Motor neuron (in vitro differentiated cells): Measurements from ENCODE around the gene VANGL1. TPM values are rescaled to one million over a fixed set of nuclear protein-coding genes. Genes with fewer than 3 reads are reported as not detected.

ENCODE experiments used
- ATAC-seq, 8 experiments: fragments of 200-7000 bp; cut with Tn5 transposase; replicated peaks in 6 of 8; 2 replicates each; pipeline ENCODE4 v1.8.0; 2021; ENCODE audit warnings: mild to moderate bottlenecking in 8 of 8, moderate library complexity in 8 of 8
- H3K27ac ChIP-seq, 2 donors: fragments of 250-450 bp; sonication (Bioruptor Pico); 2 replicates each; pipeline ENCODE4 v1.9.0; 2021; ENCODE audit warnings: antibody characterized with exemption in 2 of 2, mild to moderate bottlenecking in 2 of 2, moderate library complexity in 1 of 2
- H3K4me1 ChIP-seq, 2 donors: fragments of 250-450 bp; sonication (Bioruptor Pico); replicated peaks in 1 of 2; 2 replicates each; pipeline ENCODE4 v1.6.1; 2021; ENCODE audit warnings: antibody characterized with exemption in 2 of 2, mild to moderate bottlenecking in 2 of 2, moderate library complexity in 1 of 2
- H3K4me3 ChIP-seq, 5 donors: fragments of 250-450 bp; sonication (Bioruptor Pico); 2 replicates each; pipeline ENCODE4 v1.9.0; 2021; ENCODE audit warnings: antibody characterized with exemption in 5 of 5, mild to moderate bottlenecking in 5 of 5, moderate library complexity in 4 of 5
- whole genome bisulfite sequencing, 10 experiments: fragments of 450-650 bp; shearing (Covaris generic); methylation state at CpG; one replicate each; pipeline ENCODE4 v1.0.0; 2022; 5-methylcytosine and 5-hydroxymethylcytosine counted together
- in situ Hi-C, 9 experiments: fragments of 400-800 bp; cut with MboI; loops; one replicate each; pipeline ENCODE4 v1.15.0; 2021; ENCODE audit warnings: low sequenced_read_pairs in 9 of 9, low pct_unique_long_range_greater_than_20kb in 2 of 9; ENCODE audit not compliant: unreplicated experiment in 9 of 9
- total RNA-seq, 8 experiments: library from RNA; unstranded; fragments of 300-600 nt; gene quantifications; 2 replicates each; pipeline versions ENCODE4 v1.2.3 to v1.2.4, GENCODE V29; 2022

VANGL1 gene
- total RNA-seq, 8 experiments from 2014 or later: 0.95 to 12.2 (median 3.7) TPM

- peak in 5 of 8 experiments; percentile 55 to 78 (median 72) for ATAC-seq
- in situ Hi-C loops: no loop called here
- 67 to 100% (median 77%) methylated on average over 1 to 7 of the region's 7 CpGs; no CpG with 5 or more reads in 2 of the 10 experiments for WGBS, 10 experiments
- Histone ChIP-seq H3K27ac (no peak overlapping the region), H3K4me3 (no peak overlapping the region), H3K4me1 (peaks cover 26 to 32% of the 10 kb centered on the region in 2 donors)
Measured at GRCh38 chr1:115676498-115677181, 34.9 kb downstream of the VANGL1 start.

GRCh38 chr1:115677182-115677555, 35.4 kb downstream of the VANGL1 start:
- 0 to 60% (median 5%) methylated on average over 1 to 3 of the region's 3 CpGs; no CpG with 5 or more reads in 1 of the 10 experiments for WGBS, 10 experiments
- Histone ChIP-seq H3K4me3 (no peak overlapping the region), H3K4me1 (peaks cover 26 to 32% of the 10 kb centered on the region in 2 donors), H3K27ac (peak overlapping the region; percentile 13 to 31)
- in situ Hi-C loops: no loop called here
- ATAC-seq: peak in 5 of 8 experiments; percentile 76 to 83 (median 79)

DNA sequence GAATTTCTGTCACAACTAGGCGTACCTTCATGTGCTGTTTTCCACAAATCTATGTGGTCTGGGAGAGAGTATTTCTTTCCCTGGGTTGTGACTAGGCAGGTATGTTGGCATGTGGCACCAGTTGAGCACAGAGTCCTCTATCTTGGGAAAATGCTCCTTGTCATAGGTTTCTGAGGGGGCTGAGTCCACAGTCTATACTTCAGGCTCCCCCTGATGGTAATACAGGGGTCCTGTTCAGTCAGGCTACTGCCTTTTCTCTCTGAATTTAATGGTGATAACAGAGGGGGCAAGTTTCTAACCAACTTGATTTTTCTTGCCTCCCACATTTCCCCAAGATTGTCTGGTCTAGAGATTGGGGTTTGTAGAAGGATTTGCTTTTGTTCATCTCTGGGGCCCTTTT, 35.8 kb downstream of the VANGL1 start:
- Histone ChIP-seq H3K4me1 (peaks cover 26 to 32% of the 10 kb centered on the region in 2 donors), H3K27ac (peak overlapping the region; percentile 13 to 31), H3K4me3 (no peak overlapping the region)
- 63 to 100% (median 83%) methylated on average over 1 of the region's 1 CpG; no CpG with 5 or more reads in 5 of the 10 experiments for WGBS, 10 experiments
- in situ Hi-C loops: no loop called here
- peak in 3 of 8 experiments; percentile 13 to 32 (median 22) for ATAC-seq

DNA sequence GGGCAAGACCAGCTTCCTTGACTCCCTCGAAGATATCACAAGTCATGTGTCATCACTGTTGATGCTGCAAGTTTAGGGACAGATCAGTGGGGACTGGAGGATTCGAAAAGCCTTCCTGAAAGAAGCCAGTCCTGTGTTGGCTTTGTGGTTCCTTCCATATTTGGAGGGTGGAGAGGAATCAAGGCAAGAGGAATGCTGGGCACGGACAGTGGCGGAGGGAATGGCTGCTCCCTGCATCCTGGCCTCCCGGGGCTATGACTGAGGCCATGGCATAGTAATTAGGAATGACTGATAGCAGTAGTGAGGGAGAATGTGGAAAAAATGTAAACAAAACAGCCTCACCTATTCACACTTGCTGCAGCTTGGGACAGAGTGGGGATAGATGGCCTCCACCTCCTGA, 36.4 kb downstream of the VANGL1 start:
- ATAC-seq: peak in 1 of 8 experiments; percentile 1
- peaks cover 26 to 32% of the 10 kb centered on the region in 2 donors for H3K4me1 ChIP-seq
- in situ Hi-C loops: no loop called here
- H3K4me3 ChIP-seq: no peak overlapping the region
- no peak overlapping the region for H3K27ac ChIP-seq
- WGBS, 10 experiments: 53 to 100% (median 82%) methylated on average over 1 to 5 of the region's 5 CpGs

- in situ Hi-C loops: no loop called here
- 40 to 100% (median 60%) methylated on average over 1 to 7 of the region's 8 CpGs; no CpG with 5 or more reads in 3 of the 10 experiments for WGBS, 10 experiments
- peaks cover 26 to 29% of the 10 kb centered on the region in 2 donors for H3K4me1 ChIP-seq
- peak; percentile 60 to 95 (median 72) for ATAC-seq
- no peak overlapping the region for H3K27ac ChIP-seq
- H3K4me3 ChIP-seq: no peak overlapping the region
Measured at GRCh38 chr1:115679141-115679611, 37.4 kb downstream of the VANGL1 start.

- peaks cover 35 to 37% of the 10 kb centered on the region in 2 donors for H3K4me1 ChIP-seq
- no peak overlapping the region for H3K27ac ChIP-seq
- ATAC-seq: no peak
- no peak overlapping the region for H3K4me3 ChIP-seq
- in situ Hi-C loops: no loop called here
- WGBS, 10 experiments: 88 to 100% (median 97%) methylated on average over 1 to 5 of the region's 5 CpGs; no CpG with 5 or more reads in 2 of the 10 experiments
Measured at GRCh38 chr1:115680730-115681111, 39.0 kb downstream of the VANGL1 start.

DNA sequence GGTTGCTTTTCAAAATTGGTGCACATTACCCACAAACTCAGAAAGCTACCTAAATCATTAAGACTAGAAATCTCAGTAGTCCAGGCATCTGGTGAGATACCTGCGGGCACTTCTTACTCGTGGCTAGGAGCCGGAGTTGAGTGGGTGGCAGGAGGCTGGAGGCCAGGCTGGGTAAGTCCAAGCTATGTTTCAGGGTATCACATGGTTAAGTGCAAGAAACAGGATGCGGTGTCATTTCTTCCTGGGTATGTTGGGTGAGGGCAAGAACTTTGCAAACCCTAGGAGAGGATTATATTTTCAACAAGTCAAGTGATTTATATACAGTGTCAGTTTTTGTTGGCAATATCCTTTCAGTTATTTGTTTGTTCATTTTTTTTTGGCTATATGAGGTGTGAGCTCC, 41.0 kb downstream of the VANGL1 start:
- Histone ChIP-seq H3K4me3 (no peak overlapping the region), H3K4me1 (peaks cover 22 to 25% of the 10 kb centered on the region in 2 donors), H3K27ac (no peak overlapping the region)
- in situ Hi-C loops: no loop called here
- ATAC-seq: no peak
- WGBS, 10 experiments: 60 to 100% (median 95%) methylated on average over 1 to 4 of the region's 4 CpGs; no CpG with 5 or more reads in 1 of the 10 experiments

DNA sequence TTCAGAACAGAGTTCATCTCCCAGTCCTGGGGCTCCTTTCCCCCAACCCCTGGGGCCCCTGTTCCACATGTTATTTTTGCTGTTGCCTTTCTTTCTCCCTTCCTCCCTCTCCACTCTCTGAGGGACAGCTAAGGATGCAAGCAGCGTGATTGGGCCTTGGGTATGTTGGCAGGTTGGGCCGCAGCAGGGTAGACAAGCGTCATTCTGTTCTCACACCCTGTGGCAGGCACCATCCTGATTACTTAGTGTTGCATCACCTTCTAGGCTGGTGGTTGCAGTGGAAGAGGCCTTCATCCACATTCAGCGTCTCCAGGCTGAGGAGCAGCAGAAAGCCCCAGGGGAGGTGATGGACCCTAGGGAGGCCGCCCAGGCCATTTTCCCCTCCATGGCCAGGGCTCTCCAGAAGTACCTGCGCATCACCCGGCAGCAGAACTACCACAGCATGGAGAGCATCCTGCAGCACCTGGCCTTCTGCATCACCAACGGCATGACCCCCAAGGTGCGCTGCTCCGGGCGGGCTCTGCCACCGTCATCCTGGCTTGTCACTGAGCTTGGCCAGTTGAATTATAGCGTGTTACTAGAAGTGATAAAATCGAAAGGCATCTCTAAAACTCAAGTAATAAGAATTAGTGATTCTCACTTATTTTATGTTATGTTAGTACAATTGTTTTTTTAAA, 43.4 kb downstream of the VANGL1 start:
- in situ Hi-C loops: no loop called here
- no peak overlapping the region for H3K4me3 ChIP-seq
- WGBS, 10 experiments: 76 to 100% (median 95%) methylated on average over 1 to 13 of the region's 14 CpGs; no CpG with 5 or more reads in 2 of the 10 experiments
- H3K27ac ChIP-seq: no peak overlapping the region
- ATAC-seq: peak in 5 of 8 experiments; percentile 78 to 97 (median 92)
- H3K4me1 ChIP-seq: peaks cover 8 to 10% of the 10 kb centered on the region in 2 donors

GRCh38 chr1:115687744-115688143, 46.0 kb downstream of the VANGL1 start:
- H3K4me3 ChIP-seq: no peak overlapping the region
- H3K4me1 ChIP-seq: peaks cover 9 to 12% of the 10 kb centered on the region in 2 donors
- ATAC-seq: no peak
- 86 to 100% (median 91%) methylated on average over 3 of the region's 3 CpGs; no CpG with 5 or more reads in 6 of the 10 experiments for WGBS, 10 experiments
- no peak overlapping the region for H3K27ac ChIP-seq
- in situ Hi-C loops: no loop called here

- Histone ChIP-seq H3K27ac (no peak overlapping the region), H3K4me3 (no peak overlapping the region), H3K4me1 (peaks cover 24 to 26% of the 10 kb centered on the region in 2 donors)
- in situ Hi-C loops: no loop called here
- 80 to 100% (median 94%) methylated on average over 1 to 8 of the region's 8 CpGs for WGBS, 10 experiments
- ATAC-seq: peak in 3 of 8 experiments; percentile 36 to 56 (median 55)
Measured at GRCh38 chr1:115690972-115691371, 49.2 kb downstream of the VANGL1 start.

- no peak for ATAC-seq
- Histone ChIP-seq H3K4me1 (peaks cover 24 to 26% of the 10 kb centered on the region in 2 donors), H3K4me3 (no peak overlapping the region), H3K27ac (no peak overlapping the region)
- 94 to 100% (median 100%) methylated on average over 2 to 4 of the region's 4 CpGs; no CpG with 5 or more reads in 5 of the 10 experiments for WGBS, 10 experiments
- in situ Hi-C loops: no loop called here
Measured at GRCh38 chr1:115692224-115692623, 50.5 kb downstream of the VANGL1 start.

- 40 to 100% (median 62%) methylated on average over 1 to 3 of the region's 3 CpGs; no CpG with 5 or more reads in 1 of the 10 experiments for WGBS, 10 experiments
- in situ Hi-C loops: no loop called here
- Histone ChIP-seq H3K4me1 (peaks cover 24 to 26% of the 10 kb centered on the region in 2 donors), H3K27ac (no peak overlapping the region), H3K4me3 (no peak overlapping the region)
- peak in 5 of 8 experiments; percentile 45 to 71 (median 64) for ATAC-seq
Measured at GRCh38 chr1:115694805-115695204, 53.0 kb downstream of the VANGL1 start.

DNA sequence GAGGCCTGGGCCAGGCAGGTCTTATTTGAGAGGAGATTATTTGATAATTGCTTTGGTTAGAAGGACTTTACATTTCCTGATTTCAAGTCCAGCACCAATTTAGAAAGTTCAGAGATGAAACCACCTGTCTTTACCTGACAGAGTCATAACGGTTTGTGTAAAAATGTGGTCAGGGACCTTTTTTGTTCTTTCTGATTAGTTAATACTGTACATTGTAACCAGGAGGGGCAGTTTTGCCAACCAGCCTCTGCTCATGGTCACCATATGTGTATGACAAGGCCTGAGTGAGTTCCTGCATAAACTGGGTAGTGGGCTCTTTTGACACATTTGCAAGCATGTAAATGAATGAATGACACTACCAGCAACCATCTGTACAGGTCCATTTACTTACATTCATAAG, 55.8 kb downstream of the VANGL1 start:
- Histone ChIP-seq H3K4me1 (peaks cover 24 to 25% of the 10 kb centered on the region in 2 donors), H3K4me3 (no peak overlapping the region), H3K27ac (no peak overlapping the region)
- WGBS, 10 experiments: 78 to 100% (median 85%) methylated on average over 1 of the region's 1 CpG; no CpG with 5 or more reads in 4 of the 10 experiments
- ATAC-seq: no peak
- in situ Hi-C loops: no loop called here
